Measurements from ENCODE around the gene OR52I2.

Gene OR52I2

GRCh38 chr11:4610258-4610935 is 28.9 kb downstream of the OR52I2 start:
- Histone ChIP-seq H3K27me3 (ENCODE audit: control insufficient read depth, insufficient read depth, low read length) (peaks cover 7% of the 10 kb centered on the region), H3K4me1 (ENCODE audit: control insufficient read depth, low read depth, low read length) (peaks cover 8% of the 10 kb centered on the region), H3K4me3 (ENCODE audit: low read length) (no peak overlapping the region), H3K36me3 (ENCODE audit: control insufficient read depth, low read depth, low read length) (no peaks in the 10 kb centered on the region), H3K9me3 (ENCODE audit: control insufficient read depth, low read depth, low read length) (no peaks in the 10 kb centered on the region), H3K27ac (ENCODE audit: low read length) (no peak overlapping the region), H3K9ac (ENCODE audit: low read length) (no peak overlapping the region)

GRCh38 chr11:4611986-4612385 is 30.4 kb downstream of the OR52I2 start:
- Histone ChIP-seq H3K9me3 (ENCODE audit: control insufficient read depth, low read depth, low read length) (no peaks in the 10 kb centered on the region), H3K27ac (ENCODE audit: low read length) (no peak overlapping the region), H3K36me3 (ENCODE audit: control insufficient read depth, low read depth, low read length) (no peaks in the 10 kb centered on the region), H3K4me1 (ENCODE audit: control insufficient read depth, low read depth, low read length) (peaks cover 5% of the 10 kb centered on the region), H3K27me3 (ENCODE audit: control insufficient read depth, insufficient read depth, low read length) (peaks cover 7% of the 10 kb centered on the region), H3K9ac (ENCODE audit: low read length) (no peak overlapping the region), H3K4me3 (ENCODE audit: low read length) (no peak overlapping the region)

GRCh38 chr11:4615856-4616444 is 34.4 kb downstream of the OR52I2 start:
- no peak overlapping the region for H3K4me3 ChIP-seq (ENCODE audit: low read length)
- no peaks in the 10 kb centered on the region for H3K27me3 ChIP-seq (ENCODE audit: control insufficient read depth, insufficient read depth, low read length)
- no peaks in the 10 kb centered on the region for H3K36me3 ChIP-seq (ENCODE audit: control insufficient read depth, low read depth, low read length)
- no peak overlapping the region for H3K27ac ChIP-seq (ENCODE audit: low read length)
- H3K9ac ChIP-seq (ENCODE audit: low read length): no peak overlapping the region
- no peaks in the 10 kb centered on the region for H3K9me3 ChIP-seq (ENCODE audit: control insufficient read depth, low read depth, low read length)
- H3K4me1 ChIP-seq (ENCODE audit: control insufficient read depth, low read depth, low read length): no peaks in the 10 kb centered on the region

- no peak overlapping the region for H3K27ac ChIP-seq (ENCODE audit: low read length)
- no peak overlapping the region for H3K4me3 ChIP-seq (ENCODE audit: low read length)
- H3K27me3 ChIP-seq (ENCODE audit: control insufficient read depth, insufficient read depth, low read length): no peaks in the 10 kb centered on the region
- H3K36me3 ChIP-seq (ENCODE audit: control insufficient read depth, low read depth, low read length): no peaks in the 10 kb centered on the region
- H3K9me3 ChIP-seq (ENCODE audit: control insufficient read depth, low read depth, low read length): no peaks in the 10 kb centered on the region
- H3K4me1 ChIP-seq (ENCODE audit: control insufficient read depth, low read depth, low read length): no peaks in the 10 kb centered on the region
- H3K9ac ChIP-seq (ENCODE audit: low read length): no peak overlapping the region
Observed at GRCh38 chr11:4619514-4619913, 38.0 kb downstream of the OR52I2 start.

- H3K36me3 ChIP-seq (ENCODE audit: control insufficient read depth, low read depth, low read length): no peaks in the 10 kb centered on the region
- no peaks in the 10 kb centered on the region for H3K9me3 ChIP-seq (ENCODE audit: control insufficient read depth, low read depth, low read length)
- H3K27me3 ChIP-seq (ENCODE audit: control insufficient read depth, insufficient read depth, low read length): no peaks in the 10 kb centered on the region
- no peak overlapping the region for H3K27ac ChIP-seq (ENCODE audit: low read length)
- peaks cover 13% of the 10 kb centered on the region for H3K4me1 ChIP-seq (ENCODE audit: control insufficient read depth, low read depth, low read length)
- no peak overlapping the region for H3K9ac ChIP-seq (ENCODE audit: low read length)
- H3K4me3 ChIP-seq (ENCODE audit: low read length): no peak overlapping the region
Observed at GRCh38 chr11:4626207-4627099, 44.9 kb downstream of the OR52I2 start.

- H3K9me3 ChIP-seq (ENCODE audit: control insufficient read depth, low read depth, low read length): no peaks in the 10 kb centered on the region
- no peak overlapping the region for H3K4me3 ChIP-seq (ENCODE audit: low read length)
- no peak overlapping the region for H3K27ac ChIP-seq (ENCODE audit: low read length)
- H3K36me3 ChIP-seq (ENCODE audit: control insufficient read depth, low read depth, low read length): no peaks in the 10 kb centered on the region
- no peaks in the 10 kb centered on the region for H3K4me1 ChIP-seq (ENCODE audit: control insufficient read depth, low read depth, low read length)
- peaks cover 11% of the 10 kb centered on the region for H3K27me3 ChIP-seq (ENCODE audit: control insufficient read depth, insufficient read depth, low read length)
- no peak overlapping the region for H3K9ac ChIP-seq (ENCODE audit: low read length)
Observed at GRCh38 chr11:4636136-4636535, 54.6 kb downstream of the OR52I2 start.

- Histone ChIP-seq H3K36me3 (ENCODE audit: control insufficient read depth, low read depth, low read length) (no peaks in the 10 kb centered on the region), H3K4me3 (ENCODE audit: low read length) (peak within 1 kb of the TSS; percentile 32), H3K9ac (ENCODE audit: low read length) (no peak within 1 kb of the TSS), H3K4me1 (ENCODE audit: control insufficient read depth, low read depth, low read length) (no peaks in the 10 kb centered on the region), H3K27me3 (ENCODE audit: control insufficient read depth, insufficient read depth, low read length) (peaks cover 11% of the 10 kb centered on the region), H3K27ac (ENCODE audit: low read length) (no peak within 1 kb of the TSS), H3K9me3 (ENCODE audit: control insufficient read depth, low read depth, low read length) (no peaks in the 10 kb centered on the region)
Observed at GRCh38 chr11:4636962-4637661, 55.6 kb downstream of the OR52I2 start, which contains the start of gene OR51D1. Gene OR51D1 (plus strand): TSS chr11:4637477. CDS start chr11:4639791, 2,314 bp downstream.

- Histone ChIP-seq H3K4me1 (ENCODE audit: control insufficient read depth, low read depth, low read length) (no peaks in the 10 kb centered on the region), H3K4me3 (ENCODE audit: low read length) (no peak overlapping the region), H3K27me3 (ENCODE audit: control insufficient read depth, insufficient read depth, low read length) (peaks cover 11% of the 10 kb centered on the region), H3K9ac (ENCODE audit: low read length) (no peak overlapping the region), H3K27ac (ENCODE audit: low read length) (no peak overlapping the region), H3K9me3 (ENCODE audit: control insufficient read depth, low read depth, low read length) (no peaks in the 10 kb centered on the region), H3K36me3 (ENCODE audit: control insufficient read depth, low read depth, low read length) (no peaks in the 10 kb centered on the region)
Observed at GRCh38 chr11:4637662-4638047, 56.1 kb downstream of the OR52I2 start.

- no peaks in the 10 kb centered on the region for H3K36me3 ChIP-seq (ENCODE audit: control insufficient read depth, low read depth, low read length)
- peaks cover 11% of the 10 kb centered on the region for H3K27me3 ChIP-seq (ENCODE audit: control insufficient read depth, insufficient read depth, low read length)
- no peak overlapping the region for H3K9ac ChIP-seq (ENCODE audit: low read length)
- H3K27ac ChIP-seq (ENCODE audit: low read length): no peak overlapping the region
- H3K4me1 ChIP-seq (ENCODE audit: control insufficient read depth, low read depth, low read length): no peaks in the 10 kb centered on the region
- no peak overlapping the region for H3K4me3 ChIP-seq (ENCODE audit: low read length)
- no peaks in the 10 kb centered on the region for H3K9me3 ChIP-seq (ENCODE audit: control insufficient read depth, low read depth, low read length)
Observed at GRCh38 chr11:4639931-4640330, 58.4 kb downstream of the OR52I2 start.

- Histone ChIP-seq H3K9ac (ENCODE audit: low read length) (no peak overlapping the region), H3K27ac (ENCODE audit: low read length) (no peak overlapping the region), H3K4me1 (ENCODE audit: control insufficient read depth, low read depth, low read length) (no peaks in the 10 kb centered on the region), H3K4me3 (ENCODE audit: low read length) (no peak overlapping the region), H3K9me3 (ENCODE audit: control insufficient read depth, low read depth, low read length) (no peaks in the 10 kb centered on the region), H3K27me3 (ENCODE audit: control insufficient read depth, insufficient read depth, low read length) (peaks cover 11% of the 10 kb centered on the region), H3K36me3 (ENCODE audit: control insufficient read depth, low read depth, low read length) (no peaks in the 10 kb centered on the region)
Observed at GRCh38 chr11:4641501-4641900, 60.0 kb downstream of the OR52I2 start.

GRCh38 chr11:4642043-4642442 is 60.5 kb downstream of the OR52I2 start:
- Histone ChIP-seq H3K27me3 (ENCODE audit: control insufficient read depth, insufficient read depth, low read length) (peaks cover 10% of the 10 kb centered on the region), H3K27ac (ENCODE audit: low read length) (no peak overlapping the region), H3K9ac (ENCODE audit: low read length) (no peak overlapping the region), H3K9me3 (ENCODE audit: control insufficient read depth, low read depth, low read length) (no peaks in the 10 kb centered on the region), H3K4me1 (ENCODE audit: control insufficient read depth, low read depth, low read length) (no peaks in the 10 kb centered on the region), H3K36me3 (ENCODE audit: control insufficient read depth, low read depth, low read length) (no peaks in the 10 kb centered on the region), H3K4me3 (ENCODE audit: low read length) (no peak overlapping the region)

Data from iPS-18a (cell line).